Mucosa of descending colon (tissue), 3 donors: ENCODE data around the gene MMP27. TPM values are rescaled to one million over a fixed set of nuclear protein-coding genes. Genes with fewer than 3 reads are reported as not detected.
"Not testable (repeated sequence)": the region's sequence is repeated elsewhere in the genome, so short reads cannot be mapped to it uniquely, and the experiment has no call there.

ENCODE experiments used
- ATAC-seq: fragments of 200-7000 bp; cut with Tn5 transposase; one replicate; pipeline ENCODE4 v1.9.1; 2020; ENCODE audit warnings: mild to moderate bottlenecking, moderate library complexity
- DNase-seq, 3 donors: peaks; one replicate each; pipeline ENCODE4 v3.0.0-alpha.2; 2020
- H3K36me3 ChIP-seq: fragments of 200-600 bp; one replicate; pipeline ENCODE4 v1.8.0; 2021; ENCODE audit warnings: low read depth, mild to moderate bottlenecking
- H3K4me1 ChIP-seq: fragments of 200-600 bp; one replicate; pipeline ENCODE4 v1.8.0; 2021; ENCODE audit warnings: low read depth, mild to moderate bottlenecking
- H3K4me3 ChIP-seq: fragments of 200-600 bp; one replicate; pipeline ENCODE4 v1.8.0; 2021; ENCODE audit warnings: mild to moderate bottlenecking
- H3K9me3 ChIP-seq: fragments of 200-600 bp; one replicate; pipeline ENCODE4 v1.8.0; 2021; ENCODE audit warnings: mild to moderate bottlenecking
- CTCF ChIP-seq: fragments of 200-600 bp; IDR thresholded peaks from one replicate; pipeline ENCODE4 v1.8.0; 2022; ENCODE audit warnings: antibody characterized with exemption, mild to moderate bottlenecking
- intact Hi-C, 2 donors: fragments of 100-400 bp; cut with DNase I in 1 of 2; cut with micrococcal nuclease in 1 of 2; formaldehyde crosslinking; loops; one replicate each; pipeline versions ENCODE4 v1.11.0 to v1.11.1; 2022; cut with DNase I, micrococcal nuclease
- long read RNA-seq, 2 donors: library from polyadenylated mRNA; unstranded; transcript quantifications; one replicate each; pipeline ENCODE4 v2.0.0, GENCODE V29; 2019 to 2021
- total RNA-seq, 3 donors: library from RNA; stranded (reverse); fragmentation: NEBNext Ultra II Directional in 2 of 3; extraction: Animal tissue kit (Norgen Biotek cat#: 25700) in 2 of 3; gene quantifications; one replicate each; pipeline versions ENCODE4 v1.2.1 to v1.2.4, GENCODE V29; 2021 to 2023
- donor health status: DM: no; HTN: no; CAD: no; lungs with moderate emphysema.
- donor health status: DM: no; HTN: no; CAD: no.
- donor health status: DM: no; HTN: yes; CAD: no.

The MMP27 gene
- total RNA-seq = under 1 TPM in 1 of 3 donors, not detected in 2; 0.16 TPM
- long read RNA-seq, donor 1 = 0 reads
- long read RNA-seq, donor 2 = 0 reads

- H3K36me3 ChIP-seq = no peaks in the 10 kb centered on the region
- ATAC-seq = no peak
- H3K4me3 ChIP-seq = no peak within 1 kb of the TSS
- no peak for DNase-seq
- H3K9me3 ChIP-seq = no peaks in the 10 kb centered on the region
- TF ChIP-seq CTCF = no peak
- H3K4me1 ChIP-seq = no peaks in the 10 kb centered on the region
- intact Hi-C loops = no loop called here
Observed at GRCh38 chr11:102705626-102706025, at the start of gene MMP27. TSS of gene MMP27 (minus strand) at chr11:102705769. CDS start at chr11:102705714, 55 bp downstream.

- Histone ChIP-seq H3K4me1 (no peaks in the 10 kb centered on the region), H3K4me3 (no peak overlapping the region), H3K36me3 (no peaks in the 10 kb centered on the region), H3K9me3 (no peaks in the 10 kb centered on the region)
- ATAC-seq (no peak), DNase-seq (no peak)
- intact Hi-C loops = no loop called here
- no peak for TF ChIP-seq CTCF
Observed at GRCh38 chr11:102753267-102753666, 47.7 kb upstream of the MMP27 start.

GRCh38 chr11:102751673-102752072, 46.1 kb upstream of the MMP27 start:
- no peak for ATAC-seq
- intact Hi-C loops = no loop called here
- TF ChIP-seq CTCF = no peak

GRCh38 chr11:102749101-102749722, 43.6 kb upstream of the MMP27 start:
- no peaks in the 10 kb centered on the region for H3K9me3 ChIP-seq
- H3K4me3 ChIP-seq = no peak overlapping the region
- H3K36me3 ChIP-seq = no peaks in the 10 kb centered on the region
- no peak for TF ChIP-seq CTCF
- intact Hi-C loops = no loop called here
- no peak for DNase-seq
- no peak for ATAC-seq
- H3K4me1 ChIP-seq = no peaks in the 10 kb centered on the region

More at GRCh38 chr11:102751673-102752072, 46.1 kb upstream of the MMP27 start:
- no peak for DNase-seq
- Histone ChIP-seq H3K4me3 (no peak overlapping the region), H3K36me3 (no peaks in the 10 kb centered on the region), H3K4me1 (no peaks in the 10 kb centered on the region), H3K9me3 (no peaks in the 10 kb centered on the region)

- intact Hi-C loops, ATAC-seq, H3K9me3 ChIP-seq, H3K4me1 ChIP-seq, H3K36me3 ChIP-seq, H3K4me3 ChIP-seq: not testable (repeated sequence)
- DNase-seq = peak in 1 of 3 donors; percentile 37
Observed at GRCh38 chr11:102746746-102747578, 41.4 kb upstream of the MMP27 start.

GRCh38 chr11:102734650-102735049, 29.1 kb upstream of the MMP27 start:
- Histone ChIP-seq H3K4me1 (no peaks in the 10 kb centered on the region), H3K36me3 (no peaks in the 10 kb centered on the region), H3K9me3 (no peaks in the 10 kb centered on the region), H3K4me3 (no peak overlapping the region)
- intact Hi-C loops = no loop called here
- DNase-seq (no peak), ATAC-seq (no peak)
- TF ChIP-seq CTCF = no peak
